Measurements from ENCODE around the gene CP.
"Not testable (repeated sequence)": the region's sequence is repeated elsewhere in the genome, so short reads cannot be mapped to it uniquely, and the experiment has no call there.

Gene CP

GRCh38 chr3:149207475-149207874 lies 14.2 kb downstream of the CP start:
- H3K27ac ChIP-seq = no peak overlapping the region
- no peak for TF ChIP-seq CTCF (conservative IDR thresholded peaks at IDR 0.05; ENCODE audit: low read depth)
- DNase-seq (ENCODE audit: low spot score) = no peak
- ChIA-PET CTCF (interaction anchor here (0.6 kb wide), 1 partner anchor 905 kb away, joined by 3 read pairs; no protein-coding TSS in a partner anchor), POLR2A (ENCODE audit: low non-redundant PET) (no interaction called here)

- H3K27ac ChIP-seq = no peak overlapping the region
- POLR2A ChIA-PET (ENCODE audit: low non-redundant PET) = no interaction called here
- DNase-seq (ENCODE audit: low spot score) = no peak
- CTCF ChIA-PET = interaction anchor here (0.7 kb wide), 1 partner anchor 1828 kb away, joined by 3 read pairs; no protein-coding TSS in a partner anchor
- no peak for TF ChIP-seq CTCF (conservative IDR thresholded peaks at IDR 0.05; ENCODE audit: low read depth)
Observed at GRCh38 chr3:149204390-149204991, 17.1 kb downstream of the CP start.

GRCh38 chr3:149203758-149204157 lies 17.9 kb downstream of the CP start:
- CTCF ChIA-PET = interaction anchor here (0.7 kb wide), 1 partner anchor 1828 kb away, joined by 3 read pairs; no protein-coding TSS in a partner anchor
- no peak for TF ChIP-seq CTCF (conservative IDR thresholded peaks at IDR 0.05; ENCODE audit: low read depth)
- no peak overlapping the region for H3K27ac ChIP-seq
- POLR2A ChIA-PET (ENCODE audit: low non-redundant PET) = no interaction called here
- no peak for DNase-seq (ENCODE audit: low spot score)

- H3K27ac ChIP-seq = no peak overlapping the region
- TF ChIP-seq CTCF (conservative IDR thresholded peaks at IDR 0.05; ENCODE audit: low read depth) = no peak
- ChIA-PET POLR2A (ENCODE audit: low non-redundant PET) (no interaction called here), CTCF (no interaction called here)
- DNase-seq (ENCODE audit: low spot score) = no peak
Observed at GRCh38 chr3:149199474-149199873, 22.2 kb downstream of the CP start.

GRCh38 chr3:149198611-149199010 lies 23.0 kb downstream of the CP start:
- POLR2A ChIA-PET (ENCODE audit: low non-redundant PET) = no interaction called here
- no peak overlapping the region for H3K27ac ChIP-seq
- CTCF ChIA-PET = no interaction called here
- DNase-seq (ENCODE audit: low spot score) = no peak
- TF ChIP-seq CTCF (conservative IDR thresholded peaks at IDR 0.05; ENCODE audit: low read depth) = no peak

- H3K27ac ChIP-seq = no peak overlapping the region
- ChIA-PET CTCF (no interaction called here), POLR2A (ENCODE audit: low non-redundant PET) (no interaction called here)
- no peak for TF ChIP-seq CTCF (conservative IDR thresholded peaks at IDR 0.05; ENCODE audit: low read depth)
- no peak for DNase-seq (ENCODE audit: low spot score)
Observed at GRCh38 chr3:149197669-149198068, 24.0 kb downstream of the CP start.

- CTCF ChIA-PET; POLR2A ChIA-PET (ENCODE audit: low non-redundant PET); DNase-seq (ENCODE audit: low spot score); H3K27ac ChIP-seq: not testable (repeated sequence)
Observed at GRCh38 chr3:149196805-149197592, 24.6 kb downstream of the CP start.

All from RWPE1 (cell line).